Measurements from ENCODE around the gene THEMIS2. TPM values are rescaled to one million over a fixed set of nuclear protein-coding genes. Genes with fewer than 3 reads are reported as not detected.
A peak's percentile ranks its signal among the peaks of the same experiment; 100 is the strongest.

The THEMIS2 gene
- total and polyA plus RNA-seq, 9 donors, result 2.8 to 5.8 (median 3.2) TPM

DNA sequence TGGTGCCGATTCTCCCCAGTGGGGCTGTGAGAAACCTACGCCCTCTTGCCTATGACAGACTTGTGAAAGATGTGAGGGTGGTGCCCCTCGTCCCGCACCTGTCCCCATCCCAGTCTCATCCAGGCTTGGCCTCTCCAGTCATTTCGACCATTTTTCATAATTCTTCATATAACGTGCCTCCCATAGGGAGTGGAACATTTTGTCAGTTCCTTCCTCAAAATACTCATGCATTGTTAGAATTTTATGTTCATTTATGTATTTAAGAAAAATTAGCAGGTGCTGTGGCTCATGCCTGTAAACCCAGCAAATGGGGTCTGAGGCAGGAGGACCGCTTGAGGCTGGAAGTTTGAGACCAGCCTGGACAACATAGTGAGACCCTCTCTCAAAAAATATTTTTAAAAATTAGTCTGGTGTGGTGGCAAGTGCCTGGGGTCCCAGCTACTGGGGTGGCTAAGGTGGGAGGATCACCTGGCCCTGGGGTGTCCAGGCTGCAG, 42.8 kb downstream of the THEMIS2 start:
- no CpG with 5 or more reads among the region's 7 CpGs for WGBS (ENCODE audit: insufficient coverage)
- H3K36me3 ChIP-seq (ENCODE audit: control insufficient read depth, insufficient read depth, low read length), result peaks cover 17% of the 10 kb centered on the region
- DNase-seq, result no peak
- peaks cover 7% of the 10 kb centered on the region for H3K4me1 ChIP-seq (ENCODE audit: control insufficient read depth, insufficient read depth, low read length)
- peak overlapping the region; percentile 77 for H3K4me3 ChIP-seq (ENCODE audit: low read length)
- peaks cover 8% of the 10 kb centered on the region for H3K9me3 ChIP-seq (replicated peaks; ENCODE audit: control insufficient read depth, low read depth, low read length)
- peak overlapping the region; percentile 82 for H3K27ac ChIP-seq (ENCODE audit: low read length)
- H3K27me3 ChIP-seq (ENCODE audit: control insufficient read depth, insufficient read depth, low read length), result peaks cover 9% of the 10 kb centered on the region

DNA sequence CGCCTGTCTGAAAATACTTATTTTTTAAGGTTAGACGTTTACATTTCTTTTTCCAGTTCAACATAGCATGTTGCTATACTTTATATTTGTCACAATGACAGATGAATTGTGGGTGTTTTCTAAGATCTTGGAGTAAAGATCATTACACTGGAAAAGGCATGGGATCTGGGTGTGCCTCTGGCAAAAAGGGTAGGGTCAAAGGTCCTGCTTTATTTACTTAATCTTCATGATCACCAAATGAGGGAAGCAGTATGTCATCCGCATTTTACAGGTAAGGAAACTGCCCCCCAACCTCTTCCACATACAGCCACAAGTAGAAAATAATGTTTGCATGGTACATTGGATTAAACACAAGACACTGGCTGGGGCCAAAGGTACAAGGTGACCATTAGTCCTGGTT, 49.9 kb downstream of the THEMIS2 start:
- no peak for DNase-seq
- Histone ChIP-seq H3K36me3 (ENCODE audit: control insufficient read depth, insufficient read depth, low read length) (no peaks in the 10 kb centered on the region), H3K27ac (ENCODE audit: low read length) (no peak overlapping the region), H3K27me3 (ENCODE audit: control insufficient read depth, insufficient read depth, low read length) (peaks cover under 1% of the 10 kb centered on the region), H3K9me3 (replicated peaks; ENCODE audit: control insufficient read depth, low read depth, low read length) (no peaks in the 10 kb centered on the region), H3K4me3 (ENCODE audit: low read length) (no peak overlapping the region), H3K4me1 (ENCODE audit: control insufficient read depth, insufficient read depth, low read length) (no peaks in the 10 kb centered on the region)
- no CpG with 5 or more reads among the region's 3 CpGs for WGBS (ENCODE audit: insufficient coverage)

DNA sequence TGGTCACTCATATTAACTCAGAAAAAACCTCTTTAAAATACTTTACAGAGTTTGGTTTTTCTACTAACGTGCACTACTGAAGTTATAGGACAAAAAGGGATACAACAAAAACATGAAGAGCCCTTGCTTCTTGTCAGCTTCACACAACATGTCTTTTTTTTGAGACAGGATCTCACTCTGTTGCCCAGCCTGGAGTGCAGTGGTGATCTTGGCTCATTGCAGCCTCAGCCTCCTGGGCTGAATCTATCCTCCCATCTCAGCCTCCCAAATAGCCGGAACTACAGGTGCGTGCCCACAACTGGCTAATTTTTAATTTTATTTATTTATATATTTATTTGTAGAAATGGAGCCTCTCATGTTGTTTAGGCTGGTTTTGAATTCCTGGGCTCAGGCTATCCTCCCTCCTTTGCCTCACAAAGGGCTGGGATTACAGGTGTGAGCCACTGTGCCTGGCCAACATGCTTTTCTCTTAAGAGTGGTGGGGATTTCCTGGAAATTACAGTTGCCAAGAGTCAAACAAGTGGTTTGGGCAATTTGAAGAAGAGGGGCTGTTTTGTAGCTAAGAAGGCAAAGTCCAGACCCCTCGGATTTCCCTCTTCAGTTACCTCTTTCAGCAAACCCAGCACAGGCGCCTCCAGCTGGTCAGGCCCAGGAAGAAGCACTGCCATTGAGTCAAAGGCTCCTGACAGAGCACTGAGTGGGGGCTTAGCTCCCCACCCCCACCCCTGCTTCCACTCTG, 56.0 kb downstream of the THEMIS2 start:
- Histone ChIP-seq H3K4me1 (ENCODE audit: control insufficient read depth, insufficient read depth, low read length) (no peaks in the 10 kb centered on the region), H3K36me3 (ENCODE audit: control insufficient read depth, insufficient read depth, low read length) (no peaks in the 10 kb centered on the region), H3K4me3 (ENCODE audit: low read length) (no peak overlapping the region), H3K27me3 (ENCODE audit: control insufficient read depth, insufficient read depth, low read length) (no peaks in the 10 kb centered on the region), H3K27ac (ENCODE audit: low read length) (no peak overlapping the region), H3K9me3 (replicated peaks; ENCODE audit: control insufficient read depth, low read depth, low read length) (no peaks in the 10 kb centered on the region)
- DNase-seq, result no peak
- 75% methylated on average over 3 of the region's 5 CpGs for WGBS (ENCODE audit: insufficient coverage)

- H3K36me3 ChIP-seq (ENCODE audit: control insufficient read depth, insufficient read depth, low read length), result no peaks in the 10 kb centered on the region
- peaks cover 15% of the 10 kb centered on the region for H3K27me3 ChIP-seq (ENCODE audit: control insufficient read depth, insufficient read depth, low read length)
- H3K4me1 ChIP-seq (ENCODE audit: control insufficient read depth, insufficient read depth, low read length), result peaks cover 6% of the 10 kb centered on the region
- no peaks in the 10 kb centered on the region for H3K9me3 ChIP-seq (replicated peaks; ENCODE audit: control insufficient read depth, low read depth, low read length)
- H3K27ac ChIP-seq (ENCODE audit: low read length), result no peak overlapping the region
- 64% methylated on average over 1 of the region's 6 CpGs for WGBS (ENCODE audit: insufficient coverage)
- no peak for DNase-seq
- H3K4me3 ChIP-seq (ENCODE audit: low read length), result no peak overlapping the region
Observed at GRCh38 chr1:27931184-27931583, 58.8 kb downstream of the THEMIS2 start.

- Histone ChIP-seq H3K9me3 (replicated peaks; ENCODE audit: control insufficient read depth, low read depth, low read length) (no peaks in the 10 kb centered on the region), H3K27me3 (ENCODE audit: control insufficient read depth, insufficient read depth, low read length) (peaks cover 15% of the 10 kb centered on the region), H3K4me3 (ENCODE audit: low read length) (no peak overlapping the region), H3K27ac (ENCODE audit: low read length) (no peak overlapping the region), H3K4me1 (ENCODE audit: control insufficient read depth, insufficient read depth, low read length) (peaks cover 6% of the 10 kb centered on the region), H3K36me3 (ENCODE audit: control insufficient read depth, insufficient read depth, low read length) (no peaks in the 10 kb centered on the region)
- DNase-seq, result no peak
- WGBS (ENCODE audit: insufficient coverage), result 63% methylated on average over 1 of the region's 4 CpGs
Observed at GRCh38 chr1:27931759-27932158, 59.4 kb downstream of the THEMIS2 start.

- DNase-seq, result no peak
- no peak within 1 kb of the TSS for H3K27ac ChIP-seq (ENCODE audit: low read length)
Observed at GRCh38 chr1:27934818-27935549, 62.6 kb downstream of the THEMIS2 start, which contains the start of gene SMPDL3B. TSS of gene SMPDL3B (plus strand) at chr1:27935000. CDS start at chr1:27935184, 184 bp downstream.

DNA sequence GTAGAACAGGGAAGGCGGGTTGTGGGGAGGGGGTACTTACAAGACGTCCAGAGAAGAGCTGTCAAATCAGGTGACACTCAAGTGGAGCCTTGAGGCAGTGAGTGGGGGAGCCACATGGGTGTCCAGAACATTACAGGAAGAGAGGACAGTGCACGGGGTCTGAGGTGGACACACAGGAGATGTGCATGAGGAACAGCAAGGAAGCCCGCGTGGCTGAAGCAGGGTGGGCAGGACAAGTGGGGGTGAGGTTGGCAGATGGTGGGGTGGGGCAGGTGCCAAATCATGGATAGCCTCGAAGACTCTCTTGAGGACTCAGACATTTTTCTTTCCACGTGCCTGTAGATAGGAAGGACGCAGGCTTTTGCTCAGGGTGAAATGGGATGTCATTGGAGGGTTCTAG, 63.4 kb downstream of the THEMIS2 start:
- 49% methylated on average over 8 of the region's 8 CpGs for WGBS (ENCODE audit: insufficient coverage)
- H3K4me1 ChIP-seq (ENCODE audit: control insufficient read depth, insufficient read depth, low read length), result peaks cover 6% of the 10 kb centered on the region
- no peak overlapping the region for H3K27ac ChIP-seq (ENCODE audit: low read length)
- no peaks in the 10 kb centered on the region for H3K9me3 ChIP-seq (replicated peaks; ENCODE audit: control insufficient read depth, low read depth, low read length)
- no peak for DNase-seq
- no peaks in the 10 kb centered on the region for H3K36me3 ChIP-seq (ENCODE audit: control insufficient read depth, insufficient read depth, low read length)
- H3K27me3 ChIP-seq (ENCODE audit: control insufficient read depth, insufficient read depth, low read length), result peaks cover 23% of the 10 kb centered on the region
- no peak overlapping the region for H3K4me3 ChIP-seq (ENCODE audit: low read length)

More at GRCh38 chr1:27934818-27935549, 62.6 kb downstream of the THEMIS2 start, which contains the start of gene SMPDL3B:
- no peaks in the 10 kb centered on the region for H3K9me3 ChIP-seq (replicated peaks; ENCODE audit: control insufficient read depth, low read depth, low read length)
- H3K27me3 ChIP-seq (ENCODE audit: control insufficient read depth, insufficient read depth, low read length), result peaks cover 23% of the 10 kb centered on the region
- peaks cover 6% of the 10 kb centered on the region for H3K4me1 ChIP-seq (ENCODE audit: control insufficient read depth, insufficient read depth, low read length)
- no peaks in the 10 kb centered on the region for H3K36me3 ChIP-seq (ENCODE audit: control insufficient read depth, insufficient read depth, low read length)
- no peak within 1 kb of the TSS for H3K4me3 ChIP-seq (ENCODE audit: low read length)
- WGBS (ENCODE audit: insufficient coverage), result under 1% methylated on average over 16 of the region's 16 CpGs

Other genes starting within 250 kb of the THEMIS2 start
- gene FGR, start 237.4 kb upstream of the THEMIS2 start, total RNA-seq, result 1.4 TPM
- 1 to 10 TPM; 1.5 to 2.5 (median 2.2) TPM for gene FGR, start 237.4 kb upstream of the THEMIS2 start, polyA plus RNA-seq (ENCODE audit: insufficient read depth in 1 of 8, insufficient read length in 8 of 8, low replicate concordance in 1 of 8)
- 102 TPM for gene IFI6, start 200.4 kb upstream of the THEMIS2 start, total RNA-seq
- 10 to 100 TPM; 41.4 to 91.4 (median 70.4) TPM for gene IFI6, start 200.4 kb upstream of the THEMIS2 start, polyA plus RNA-seq (ENCODE audit: insufficient read depth in 1 of 8, insufficient read length in 8 of 8, low replicate concordance in 1 of 8)
- gene FAM76A, start 146.6 kb upstream of the THEMIS2 start, total RNA-seq, result 23.3 TPM
- 10 to 100 TPM; 12.9 to 26.6 (median 17.9) TPM for gene FAM76A, start 146.6 kb upstream of the THEMIS2 start, polyA plus RNA-seq (ENCODE audit: insufficient read depth in 1 of 8, insufficient read length in 8 of 8, low replicate concordance in 1 of 8)
- 30.2 TPM for gene STX12, start 99.3 kb upstream of the THEMIS2 start, total RNA-seq
- gene STX12, start 99.3 kb upstream of the THEMIS2 start, polyA plus RNA-seq (ENCODE audit: insufficient read depth in 1 of 8, insufficient read length in 8 of 8, low replicate concordance in 1 of 8), result 10 to 100 TPM; 24.4 to 33.9 (median 27.4) TPM
- 33.6 TPM for gene PPP1R8, start 41.8 kb upstream of the THEMIS2 start, total RNA-seq
- gene PPP1R8, start 41.8 kb upstream of the THEMIS2 start, polyA plus RNA-seq (ENCODE audit: insufficient read depth in 1 of 8, insufficient read length in 8 of 8, low replicate concordance in 1 of 8), result 10 to 100 TPM; 27.8 to 43.3 (median 32.0) TPM
- gene RPA2, start 42.0 kb downstream of the THEMIS2 start, total RNA-seq, result 44.4 TPM
- gene RPA2, start 42.0 kb downstream of the THEMIS2 start, polyA plus RNA-seq (ENCODE audit: insufficient read depth in 1 of 8, insufficient read length in 8 of 8, low replicate concordance in 1 of 8), result 10 to 100 TPM; 40.1 to 58.9 (median 44.7) TPM
- 0.09 TPM for gene SMPDL3B, start 62.5 kb downstream of the THEMIS2 start, total RNA-seq
- 1 to 10 TPM in 1 of 8 donors, under 1 TPM in 6, not detected in 1; 0.06 to 2.1 (median 0.13) TPM for gene SMPDL3B, start 62.5 kb downstream of the THEMIS2 start, polyA plus RNA-seq (ENCODE audit: insufficient read depth in 1 of 8, insufficient read length in 8 of 8, low replicate concordance in 1 of 8)
- 2.3 TPM for gene XKR8, start 87.4 kb downstream of the THEMIS2 start, total RNA-seq
- 1 to 10 TPM; 7.4 to 8.6 (median 8.0) TPM for gene XKR8, start 87.4 kb downstream of the THEMIS2 start, polyA plus RNA-seq (ENCODE audit: insufficient read depth in 1 of 8, insufficient read length in 8 of 8, low replicate concordance in 1 of 8)
- gene EYA3, start 216.1 kb downstream of the THEMIS2 start, total RNA-seq, result 14.0 TPM
- gene EYA3, start 216.1 kb downstream of the THEMIS2 start, polyA plus RNA-seq (ENCODE audit: insufficient read depth in 1 of 8, insufficient read length in 8 of 8, low replicate concordance in 1 of 8), result 10 to 100 TPM; 14.3 to 20.2 (median 16.6) TPM